ENCODE data around the gene ZFPM1.

ZFPM1 gene

GRCh38 chr16:88578446-88579313 lies 125.6 kb downstream of the ZFPM1 start:
- DNase-seq = no peak

GRCh38 chr16:88580371-88580770 lies 127.3 kb downstream of the ZFPM1 start:
- DNase-seq = no peak

GRCh38 chr16:88581033-88581432 lies 128.0 kb downstream of the ZFPM1 start:
- DNase-seq = no peak

- no peak for DNase-seq
Measured at GRCh38 chr16:88582912-88583575, 130.0 kb downstream of the ZFPM1 start.

GRCh38 chr16:88584676-88585075 lies 131.6 kb downstream of the ZFPM1 start:
- no peak for DNase-seq

GRCh38 chr16:88585269-88585668 lies 132.2 kb downstream of the ZFPM1 start:
- peak; percentile 59 for DNase-seq

GRCh38 chr16:88585927-88586581 lies 133.0 kb downstream of the ZFPM1 start:
- DNase-seq = no peak

Measured in NCI-H69 (cell line).